DMS153 treated with DMSO at 0.1 percent for 48 hours (cell line): ENCODE measurements around the gene GSTO2.
"Not testable (repeated sequence)": the region's sequence is repeated elsewhere in the genome, so short reads cannot be mapped to it uniquely, and the experiment has no call there.

Source experiments
- DNase-seq: peaks from one replicate; lab custom pipeline; 2025; ENCODE audit not compliant: unreplicated experiment; lab: John Stamatoyannopoulos, UW

Gene GSTO2

DNA sequence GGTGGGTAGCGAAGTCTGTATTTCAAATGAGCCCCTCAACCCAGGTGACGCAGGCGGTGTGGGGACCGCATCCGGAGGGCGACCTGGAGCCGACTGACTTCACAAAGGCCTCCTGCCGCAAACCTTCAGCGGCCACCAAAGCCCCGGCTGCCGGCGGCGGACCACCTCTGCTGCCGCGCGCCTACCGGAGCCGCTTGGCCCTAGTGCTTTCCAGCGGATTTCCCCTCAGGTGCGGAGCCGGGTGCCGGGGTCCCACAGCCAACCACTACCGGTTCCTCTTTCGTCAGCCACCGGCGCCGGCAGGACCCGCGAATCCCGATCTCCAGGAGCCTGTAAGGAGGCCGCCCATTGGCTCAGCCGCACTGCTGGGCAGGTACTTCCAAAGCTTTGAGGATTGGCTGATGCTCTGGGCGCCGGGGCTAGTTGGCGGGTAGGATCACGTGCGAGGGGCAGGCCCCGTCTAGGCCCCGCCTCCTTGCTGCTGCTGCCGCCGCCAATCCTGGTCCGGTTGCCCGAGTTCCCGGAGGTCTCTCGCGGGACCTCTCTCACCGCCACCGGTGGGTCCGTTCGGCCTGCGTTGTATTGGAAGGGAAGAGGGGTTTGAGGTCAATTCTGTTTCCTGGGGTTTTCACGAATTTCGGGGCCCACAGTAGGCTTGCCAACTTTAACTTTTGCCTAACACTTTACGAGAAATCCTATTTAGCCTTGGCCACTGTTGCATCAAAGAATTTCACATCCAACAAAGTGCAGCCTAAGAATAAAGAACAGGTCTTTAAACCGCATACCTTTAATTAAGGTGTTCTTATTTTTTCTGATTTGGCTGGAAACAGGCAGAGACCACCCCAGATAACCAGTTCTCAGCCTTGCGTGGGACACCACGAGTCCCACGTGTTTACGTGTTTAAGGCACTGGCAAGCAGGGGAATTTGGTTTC is at the start of gene GSTO2:
Gene GSTO2 (plus strand): TSS at position 472 of the 933 bp plus-strand sequence. CDS start 5,732 bp downstream, outside the sequence.
- peak; percentile 98 for DNase-seq

DNA sequence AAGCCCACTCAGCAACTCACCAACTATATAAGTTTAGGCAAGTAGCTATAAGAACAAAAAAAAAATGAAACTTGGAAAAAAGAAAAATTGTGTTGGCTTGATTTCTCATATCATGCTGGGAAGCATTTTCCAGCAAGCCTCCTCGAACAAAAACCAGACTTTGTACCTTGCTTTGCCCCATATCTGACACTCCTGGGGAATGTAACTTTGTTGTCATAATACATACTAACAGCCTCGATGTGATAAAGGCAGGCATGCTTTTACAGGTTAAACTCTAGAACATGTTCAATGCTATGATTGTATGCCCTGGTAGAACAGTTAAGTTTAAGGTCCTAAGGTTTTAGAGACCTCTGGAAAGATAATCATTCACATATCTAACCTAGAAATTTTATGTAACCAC is 48.5 kb upstream of the GSTO2 start:
- no peak for DNase-seq

DNA sequence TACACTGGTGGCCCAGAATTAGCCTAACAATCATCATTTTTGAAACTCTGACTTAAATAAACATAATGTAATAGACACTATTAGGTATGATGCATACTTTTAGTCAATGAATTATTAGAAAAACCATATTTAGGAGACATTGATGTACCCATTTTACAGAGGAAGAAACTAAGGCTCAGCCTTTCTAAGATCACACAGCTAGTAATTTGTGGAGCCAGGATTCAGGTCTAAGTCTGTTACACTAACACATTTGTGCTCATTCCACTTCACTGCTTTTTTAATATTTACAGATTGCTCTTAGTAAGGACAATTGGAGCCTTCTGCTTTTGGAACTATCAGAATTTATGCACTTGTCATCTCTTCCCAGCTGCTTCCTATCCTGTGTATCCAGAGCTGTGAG is 45.7 kb upstream of the GSTO2 start:
- DNase-seq: no peak

DNA sequence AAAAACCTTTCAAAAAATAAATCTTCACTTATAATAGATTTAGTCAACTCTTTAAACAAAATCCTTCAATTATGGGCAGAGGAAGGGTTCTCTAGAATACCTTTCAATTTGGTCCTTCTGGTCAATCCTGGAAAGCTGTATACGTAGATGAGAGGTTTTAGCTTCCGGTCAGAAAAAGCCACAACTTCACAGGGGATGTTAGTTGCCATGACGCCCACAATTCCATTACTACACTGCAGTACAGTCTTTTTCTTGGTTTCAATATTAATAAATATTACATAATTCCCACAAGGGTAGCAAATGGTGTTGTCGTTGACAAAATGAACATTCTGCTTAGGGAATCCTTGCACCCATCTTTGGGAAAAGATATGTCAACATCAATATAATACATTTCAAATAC is 38.5 kb upstream of the GSTO2 start:
- DNase-seq: no peak

DNA sequence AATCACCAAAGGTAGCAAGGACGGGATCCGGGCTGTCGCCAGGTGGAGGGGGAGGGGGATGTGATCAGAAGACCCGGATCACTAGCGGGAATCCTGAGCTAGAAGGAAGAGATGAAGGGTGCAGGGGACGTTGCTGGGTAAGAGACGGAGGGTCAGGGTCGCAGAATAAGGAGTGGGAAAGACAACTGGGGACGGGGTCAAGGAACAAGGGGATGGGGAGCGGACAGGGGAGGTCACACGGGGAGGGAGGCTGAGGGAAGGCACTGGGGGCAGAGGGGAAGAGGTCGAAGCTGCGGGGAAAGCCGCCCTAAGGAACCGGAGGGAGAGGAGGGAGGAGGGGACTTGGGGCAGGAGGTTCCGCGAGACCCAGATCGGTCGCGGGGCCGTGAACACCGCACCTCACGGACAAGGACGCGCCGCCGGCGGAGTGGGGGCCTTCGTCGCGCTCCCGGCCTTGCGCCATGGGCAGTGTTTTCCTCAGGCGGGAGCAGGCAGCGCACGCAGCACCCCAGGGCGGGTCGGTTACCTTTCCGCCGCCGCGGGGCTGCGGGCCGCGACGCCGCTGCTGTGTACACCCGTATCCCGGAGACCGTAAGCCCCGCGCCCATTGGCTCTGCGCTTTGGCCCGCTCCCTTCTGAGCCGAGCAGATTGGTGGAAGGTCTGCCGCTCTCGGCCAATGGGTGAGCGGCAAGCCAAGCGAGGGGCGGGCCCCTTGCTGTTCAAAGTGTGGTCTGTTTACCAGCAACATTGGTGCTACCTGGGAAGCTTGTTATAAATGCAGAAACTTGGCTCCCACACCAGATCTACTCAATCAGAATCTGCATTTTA is 37.0 kb upstream of the GSTO2 start, which contains the start of gene CFAP43:
Gene CFAP43 (minus strand): TSS at position 581 of the 829 bp plus-strand sequence. CDS start 118 bp downstream, at position 463.
- DNase-seq: peak; percentile 88

DNA sequence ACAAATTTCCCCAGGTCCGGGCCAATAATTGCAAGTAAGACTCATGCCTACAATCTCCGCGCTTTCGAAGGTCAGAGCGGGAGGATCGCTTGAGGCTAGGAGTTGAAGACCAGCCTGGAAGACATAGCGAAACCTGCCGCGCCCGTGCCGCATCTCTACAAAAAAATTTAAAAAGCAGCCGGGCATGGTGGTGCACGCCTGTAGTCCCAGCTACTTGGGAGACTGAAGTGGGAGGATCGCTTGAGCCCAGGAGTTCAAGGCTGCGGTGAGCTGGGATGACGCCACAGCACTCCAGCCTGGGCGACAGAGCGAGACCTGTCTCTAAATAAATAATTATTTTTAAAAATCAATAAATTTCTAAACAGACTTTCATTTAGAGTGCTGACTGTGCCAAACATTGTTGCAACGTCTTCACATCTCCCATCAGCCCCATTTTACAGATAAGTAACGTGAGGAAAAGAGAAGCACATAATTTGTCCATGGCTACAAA is 36.3 kb upstream of the GSTO2 start:
- DNase-seq: no peak

DNA sequence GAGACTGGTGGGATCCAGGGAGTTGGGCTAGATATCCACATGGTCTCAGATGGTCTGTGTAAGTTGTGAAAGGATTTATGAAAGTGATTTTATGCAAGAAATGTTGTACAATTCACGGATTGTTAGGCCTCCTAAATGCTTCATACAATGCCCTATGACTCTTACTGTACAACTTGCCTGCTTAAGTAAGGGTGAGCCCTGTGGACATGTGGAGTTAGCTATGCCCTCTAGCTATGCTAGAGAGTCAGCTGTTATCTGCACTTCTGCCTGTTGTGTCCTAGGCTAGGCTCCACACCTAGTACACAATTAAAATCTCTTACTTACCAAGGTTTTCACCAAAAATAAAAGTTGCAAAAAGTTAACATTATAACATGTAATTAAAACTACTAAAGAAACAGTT is 35.2 kb upstream of the GSTO2 start:
- DNase-seq: no peak

DNA sequence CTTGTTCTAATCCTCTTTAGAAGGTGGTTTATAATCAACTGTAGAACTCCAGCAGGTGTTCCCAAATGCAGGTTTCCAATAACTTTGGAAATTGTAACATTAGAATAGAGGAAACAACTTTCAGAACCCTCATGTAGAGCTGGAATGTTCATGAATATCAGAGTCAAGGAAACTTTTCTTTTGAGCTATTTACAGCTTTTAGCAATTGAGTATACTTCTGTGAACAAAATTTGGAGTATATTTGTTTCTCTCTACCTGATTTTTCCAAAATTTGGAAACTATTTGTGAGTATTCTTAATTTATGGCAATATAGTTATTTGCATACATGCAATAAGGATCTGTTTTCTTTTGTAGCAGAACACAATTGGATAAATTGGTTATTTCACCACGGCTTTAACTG is 34.0 kb upstream of the GSTO2 start:
- no peak for DNase-seq

DNA sequence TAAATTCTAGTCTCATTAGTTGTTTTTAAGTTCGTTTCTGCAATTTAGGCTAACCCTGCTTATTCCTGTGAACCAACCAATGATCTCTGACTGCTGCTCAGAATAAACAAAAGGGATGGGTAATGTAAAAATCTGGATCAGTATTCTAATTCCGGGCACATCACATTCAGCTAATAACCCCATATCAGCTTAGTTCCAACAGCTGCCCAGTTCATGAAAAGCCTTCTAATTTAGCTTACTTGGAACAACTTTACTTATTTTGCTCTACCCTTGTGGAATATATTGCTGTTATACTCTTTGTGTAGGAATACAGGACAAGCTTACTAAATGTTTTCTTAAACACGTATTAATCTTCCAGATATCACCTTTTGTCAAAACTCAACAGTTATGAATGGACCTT is 33.2 kb upstream of the GSTO2 start:
- DNase-seq: no peak

DNA sequence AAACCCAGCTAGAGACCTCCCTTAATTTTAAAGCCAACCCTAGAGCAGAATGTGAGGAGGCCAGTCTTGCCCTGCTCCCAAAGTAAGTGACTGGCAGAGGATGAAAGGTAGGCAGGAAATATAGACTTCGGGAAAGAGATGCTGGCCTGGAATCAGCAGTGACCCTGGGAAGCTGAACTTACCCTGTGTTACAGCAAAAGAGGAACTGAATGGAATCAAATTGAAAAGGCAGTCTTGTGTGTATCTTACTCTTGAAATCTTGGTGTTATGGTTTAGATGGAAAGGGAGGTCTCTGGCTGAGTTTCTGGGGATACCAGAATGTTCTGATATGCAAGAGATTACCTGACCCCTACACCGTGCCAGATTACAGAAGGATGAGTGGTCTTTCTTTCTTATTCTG is 28.9 kb upstream of the GSTO2 start:
- DNase-seq: no peak

DNA sequence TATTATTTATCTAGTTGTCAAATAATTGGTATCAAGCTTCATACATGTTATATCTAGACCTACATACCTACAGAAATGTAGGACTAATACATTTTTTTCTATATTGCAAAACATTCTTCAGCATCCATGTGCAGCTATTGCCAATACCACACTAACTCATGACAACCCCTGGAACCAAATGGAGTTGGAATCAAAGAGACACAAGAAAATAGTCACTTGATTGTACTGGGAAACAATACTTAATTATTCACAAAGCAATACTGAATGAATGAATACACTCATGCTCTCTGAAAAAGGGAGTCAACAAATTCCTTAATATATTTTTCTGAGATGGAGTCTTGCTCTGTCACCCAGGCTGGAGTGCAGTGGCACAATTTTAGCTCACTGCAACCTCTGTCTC is 26.4 kb upstream of the GSTO2 start:
- DNase-seq: no peak

DNA sequence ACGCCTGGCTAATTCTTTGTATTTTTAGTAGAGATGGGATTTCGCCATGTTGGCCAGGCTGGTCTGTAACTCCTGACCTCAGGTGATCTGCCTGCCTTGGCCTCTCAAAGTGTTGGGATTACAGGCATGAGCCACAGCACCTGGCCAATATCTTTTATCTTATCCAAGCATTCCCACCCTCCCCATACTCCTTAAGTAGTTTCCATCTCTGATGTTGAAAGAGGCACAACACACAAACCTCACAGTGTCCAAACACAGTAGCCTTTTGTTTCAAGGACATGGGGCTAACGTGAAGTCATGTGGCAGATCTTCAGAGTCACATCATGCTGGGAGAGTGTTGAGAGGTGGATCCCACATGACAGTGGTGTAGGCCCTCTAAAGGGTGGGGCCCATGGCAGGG is 26.0 kb upstream of the GSTO2 start:
- not testable (repeated sequence) for DNase-seq

DNA sequence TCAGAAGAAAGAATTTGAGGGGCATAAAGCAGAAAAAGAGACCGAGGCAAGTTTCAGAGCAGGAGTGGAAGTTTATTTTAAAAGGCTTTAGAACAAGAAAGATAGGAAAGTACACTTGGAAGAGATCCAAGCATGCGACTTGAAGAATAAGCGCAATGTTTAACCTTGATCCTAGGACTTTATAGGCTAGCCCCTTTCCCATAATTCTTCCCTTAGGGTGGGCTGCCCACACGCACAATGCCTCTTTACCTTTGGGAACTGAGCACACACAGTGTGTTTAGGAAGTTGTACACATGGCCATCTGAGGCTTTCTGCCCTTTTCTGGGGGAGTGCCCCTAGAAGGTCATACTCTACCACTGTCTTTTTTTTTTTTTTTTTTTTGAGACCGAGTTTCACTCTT is 25.5 kb upstream of the GSTO2 start:
- DNase-seq: no peak

DNA sequence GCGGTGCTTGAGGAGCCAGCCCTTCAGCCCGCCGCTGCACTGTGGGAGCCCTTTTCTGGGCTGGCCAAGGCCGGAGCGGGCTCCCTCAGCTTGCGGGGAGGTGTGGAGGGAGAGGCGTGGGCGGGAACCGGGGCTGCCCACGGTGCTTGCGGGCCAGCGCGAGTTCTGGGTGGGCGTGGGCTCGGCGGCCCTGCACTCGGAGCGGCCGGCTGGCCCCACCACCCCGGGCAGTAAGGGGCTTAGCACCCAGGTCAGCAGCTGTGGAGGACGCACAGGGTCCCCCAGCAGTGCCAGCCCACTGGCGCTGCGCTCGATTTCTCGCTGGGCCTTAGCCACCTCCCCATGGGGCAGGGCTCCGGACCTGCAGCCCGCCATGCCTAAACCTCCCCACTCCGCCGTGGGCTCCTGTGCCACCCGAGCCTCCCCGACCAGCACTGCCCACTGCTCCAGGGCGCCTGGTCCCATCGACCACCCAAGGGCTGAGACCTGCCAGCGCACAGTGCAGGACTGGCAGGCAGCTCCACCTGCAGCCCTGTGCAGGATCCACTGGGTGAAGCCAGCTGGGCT is 23.8 kb upstream of the GSTO2 start:
- no peak for DNase-seq

DNA sequence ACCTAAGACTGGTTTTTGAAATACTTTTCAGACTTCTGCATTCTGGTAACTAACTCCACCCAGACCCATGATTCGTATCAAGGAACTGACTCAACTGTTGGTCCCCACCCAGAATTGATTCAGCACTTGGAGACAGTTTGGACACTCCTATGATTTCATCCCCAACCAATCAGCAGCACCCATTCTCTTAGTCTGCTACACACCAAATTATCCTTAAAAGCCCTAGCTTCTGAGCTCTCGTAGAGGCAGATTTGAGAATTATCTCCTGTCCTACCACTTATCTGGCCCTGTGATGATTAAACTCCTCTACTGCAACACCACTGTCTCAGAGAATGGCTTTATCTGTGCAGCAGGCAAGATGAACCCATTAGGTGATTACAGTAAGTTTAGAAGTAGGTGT is 22.0 kb upstream of the GSTO2 start:
- DNase-seq: no peak

DNA sequence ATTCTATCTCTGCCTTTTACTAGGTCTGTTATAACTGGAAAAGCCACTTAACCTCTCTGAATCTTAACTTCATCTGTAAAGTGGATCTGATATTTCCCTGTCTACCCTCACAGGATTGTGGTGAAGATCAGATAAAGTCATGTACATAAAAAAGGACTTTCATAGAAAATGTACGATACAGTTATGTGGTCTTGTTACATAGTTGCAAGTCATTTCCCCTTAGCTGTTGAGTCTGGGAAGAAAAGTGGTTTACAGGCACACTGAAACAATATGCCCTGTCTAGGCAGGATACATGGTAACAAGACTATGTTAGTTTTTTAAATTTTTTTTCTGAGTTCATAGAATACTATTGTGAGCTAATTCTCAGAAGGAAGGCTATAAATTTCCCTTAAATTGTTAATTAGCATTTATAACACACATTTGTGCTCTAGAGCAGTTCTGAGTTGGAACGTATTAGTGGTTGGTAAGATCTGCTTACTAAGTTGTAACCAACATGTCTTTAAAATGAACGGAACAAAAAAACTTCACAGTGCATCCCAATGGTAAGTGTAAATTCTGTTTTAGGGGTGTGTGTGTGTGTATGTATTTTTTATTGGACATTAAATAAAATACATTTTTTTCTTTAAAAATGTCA is 21.4 kb upstream of the GSTO2 start:
- no peak for DNase-seq

DNA sequence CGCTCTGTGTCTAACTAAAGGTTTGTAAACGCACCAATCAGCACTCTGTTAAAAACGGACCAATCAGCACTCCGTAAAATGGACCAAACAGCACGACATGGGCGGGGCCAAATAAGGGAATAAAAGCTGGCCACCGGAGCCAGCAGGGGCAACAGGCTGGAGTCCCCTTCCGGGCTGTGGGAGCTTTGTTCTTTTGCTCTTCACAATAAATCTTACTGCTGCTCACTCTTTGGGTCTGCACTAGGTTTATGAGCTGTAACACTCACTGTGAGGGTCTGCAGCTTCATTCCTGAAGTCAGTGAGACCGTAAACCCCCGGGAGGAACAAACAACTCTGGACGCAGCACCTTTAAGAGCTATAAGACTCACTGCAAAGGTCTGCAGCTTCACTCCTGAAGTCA is 20.1 kb upstream of the GSTO2 start:
- not testable (repeated sequence) for DNase-seq

DNA sequence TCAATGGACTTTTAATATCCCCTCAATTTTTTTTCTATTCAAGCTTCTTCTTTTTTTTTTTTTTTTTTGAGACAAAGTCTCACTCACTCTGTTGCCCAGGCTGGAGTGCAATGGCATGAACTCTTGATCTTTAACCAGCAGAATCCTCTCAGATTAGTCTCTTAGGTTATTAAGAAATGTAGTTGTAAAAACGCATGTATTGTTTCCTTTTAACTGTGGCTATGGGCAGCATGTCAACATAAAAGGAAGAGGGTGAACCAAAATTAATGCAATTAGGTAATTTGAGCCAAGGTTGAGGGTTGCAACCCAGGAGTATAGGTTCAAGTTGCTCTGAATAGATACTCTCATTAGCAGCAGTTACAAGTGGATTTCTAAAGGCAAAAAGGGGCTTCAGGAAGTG is 18.6 kb upstream of the GSTO2 start:
- DNase-seq: no peak

DNA sequence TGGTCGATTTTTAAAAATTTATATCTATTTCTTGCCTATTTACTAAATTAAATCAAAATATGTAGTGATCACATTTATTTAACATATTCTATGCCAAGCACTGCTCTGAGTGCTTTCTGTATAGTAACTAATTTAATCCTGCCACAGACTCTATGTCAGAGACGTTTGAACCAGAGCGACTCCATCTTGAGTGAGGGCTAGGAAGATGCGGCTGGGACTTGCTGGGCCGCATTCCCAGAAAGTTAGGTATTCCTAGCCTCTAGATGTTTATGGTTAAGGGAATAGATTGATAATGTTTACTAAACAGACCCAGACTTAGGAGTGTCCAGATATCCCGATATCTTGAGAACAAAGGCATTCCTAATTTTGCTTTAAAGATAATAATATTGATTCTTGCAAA is 17.5 kb upstream of the GSTO2 start:
- DNase-seq: no peak

DNA sequence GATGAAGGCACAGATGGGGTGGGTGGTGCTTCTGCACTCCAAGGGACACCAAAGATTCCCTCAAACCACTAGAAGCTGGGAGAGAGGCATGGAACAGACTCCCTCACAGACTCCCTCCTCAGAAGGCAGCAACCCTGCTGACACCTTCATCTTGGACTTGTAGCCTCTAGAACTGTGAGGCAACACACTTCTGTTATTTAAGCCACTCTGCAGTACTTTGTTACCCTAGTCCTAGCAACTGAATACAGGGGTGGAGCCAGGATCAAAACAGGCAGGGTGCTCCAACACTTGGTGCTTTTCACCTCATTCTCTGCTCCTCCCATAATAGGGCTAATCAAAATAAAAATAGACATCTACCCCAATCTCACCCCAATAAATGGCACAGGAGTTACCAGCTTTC is 16.6 kb upstream of the GSTO2 start:
- no peak for DNase-seq

DNA sequence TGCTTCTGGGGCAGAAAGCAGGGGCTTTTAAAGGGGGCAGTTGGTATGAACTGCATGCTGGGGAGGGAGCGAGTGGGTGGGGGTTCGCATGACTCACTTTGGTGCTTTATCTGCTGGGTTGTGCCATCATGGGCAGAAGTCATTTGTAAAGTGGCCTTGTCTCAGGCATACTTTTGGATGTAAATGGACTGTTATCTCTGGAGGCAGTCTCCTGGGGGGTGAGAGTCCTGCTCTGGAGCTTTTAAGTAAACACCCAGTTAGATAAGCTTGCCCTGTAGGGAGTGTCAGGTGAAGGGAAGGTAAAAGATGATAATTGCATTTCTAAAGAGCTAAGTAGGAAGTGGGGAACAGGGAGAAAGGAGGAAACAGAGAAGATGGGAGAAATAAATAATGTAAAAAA is 15.9 kb upstream of the GSTO2 start:
- DNase-seq: no peak
